GM12872 (cell line): ENCODE measurements around the gene LRFN2.

ENCODE experiments used
- TF ChIP-seq, protein P1 (sequence below): IDR thresholded peaks from 3 replicates; pipeline ENCODE4 v1.5.1; 2011; ENCODE audit warnings: low read depth, mild to moderate bottlenecking, low read length, moderate library complexity; ENCODE audit not compliant: insufficient read depth

LRFN2 gene

DNA sequence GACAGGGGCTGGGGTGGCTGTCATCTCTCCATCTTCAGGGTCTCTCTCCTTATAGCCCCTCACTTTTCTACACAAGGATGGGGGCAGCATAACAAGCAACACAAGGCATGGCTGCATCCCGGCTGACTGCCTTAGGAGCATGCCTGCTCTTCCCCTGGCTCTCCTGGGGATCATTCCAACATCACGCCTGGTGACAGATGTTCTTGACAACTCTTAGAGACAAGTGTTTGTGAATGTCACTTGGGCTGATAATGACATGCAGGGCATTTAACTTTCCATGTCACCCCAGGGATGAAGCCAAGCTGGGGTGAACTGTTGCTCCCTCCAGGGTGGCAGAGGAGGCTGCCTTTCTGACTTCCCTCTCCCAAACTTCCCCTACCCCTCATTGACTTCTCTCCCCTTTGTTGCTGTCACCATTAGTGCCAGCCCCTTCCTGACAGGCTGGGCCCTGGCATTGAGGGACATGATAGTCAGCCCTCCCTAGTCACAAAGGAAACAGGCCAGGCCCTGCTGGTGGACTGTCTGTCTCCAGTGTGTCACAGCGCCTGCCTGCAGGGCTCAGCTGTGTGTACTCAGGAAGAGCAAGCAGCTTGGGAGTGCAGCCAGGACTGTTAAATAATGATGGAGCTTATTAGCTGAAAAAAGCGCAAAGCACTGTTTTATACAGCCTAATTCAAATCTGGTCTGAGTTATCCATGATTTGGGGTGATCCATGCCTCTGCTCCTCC is 161.8 kb downstream of the LRFN2 start:
- TF ChIP-seq, protein P1, sequence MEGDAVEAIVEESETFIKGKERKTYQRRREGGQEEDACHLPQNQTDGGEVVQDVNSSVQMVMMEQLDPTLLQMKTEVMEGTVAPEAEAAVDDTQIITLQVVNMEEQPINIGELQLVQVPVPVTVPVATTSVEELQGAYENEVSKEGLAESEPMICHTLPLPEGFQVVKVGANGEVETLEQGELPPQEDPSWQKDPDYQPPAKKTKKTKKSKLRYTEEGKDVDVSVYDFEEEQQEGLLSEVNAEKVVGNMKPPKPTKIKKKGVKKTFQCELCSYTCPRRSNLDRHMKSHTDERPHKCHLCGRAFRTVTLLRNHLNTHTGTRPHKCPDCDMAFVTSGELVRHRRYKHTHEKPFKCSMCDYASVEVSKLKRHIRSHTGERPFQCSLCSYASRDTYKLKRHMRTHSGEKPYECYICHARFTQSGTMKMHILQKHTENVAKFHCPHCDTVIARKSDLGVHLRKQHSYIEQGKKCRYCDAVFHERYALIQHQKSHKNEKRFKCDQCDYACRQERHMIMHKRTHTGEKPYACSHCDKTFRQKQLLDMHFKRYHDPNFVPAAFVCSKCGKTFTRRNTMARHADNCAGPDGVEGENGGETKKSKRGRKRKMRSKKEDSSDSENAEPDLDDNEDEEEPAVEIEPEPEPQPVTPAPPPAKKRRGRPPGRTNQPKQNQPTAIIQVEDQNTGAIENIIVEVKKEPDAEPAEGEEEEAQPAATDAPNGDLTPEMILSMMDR, result no peak

DNA sequence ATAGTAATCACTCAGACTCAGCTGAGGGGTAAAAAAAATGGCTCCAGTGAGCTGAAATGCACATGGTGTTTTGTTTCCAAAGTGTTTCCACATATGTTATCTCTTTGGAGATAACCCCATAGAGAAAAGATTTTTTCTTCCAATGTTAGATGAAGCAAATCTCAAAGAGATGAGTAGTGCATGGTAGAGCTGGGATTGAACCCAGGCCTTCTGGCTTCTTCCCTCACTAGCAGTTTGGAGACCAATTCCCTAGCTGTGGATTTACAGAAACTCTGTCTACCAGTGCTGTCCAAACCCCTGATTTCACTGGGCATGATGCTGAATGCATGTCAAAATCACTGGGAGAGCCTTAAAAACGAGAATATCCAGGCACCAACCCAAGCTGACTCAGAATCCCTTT is 165.1 kb downstream of the LRFN2 start:
- TF ChIP-seq, protein P1, result no peak

DNA sequence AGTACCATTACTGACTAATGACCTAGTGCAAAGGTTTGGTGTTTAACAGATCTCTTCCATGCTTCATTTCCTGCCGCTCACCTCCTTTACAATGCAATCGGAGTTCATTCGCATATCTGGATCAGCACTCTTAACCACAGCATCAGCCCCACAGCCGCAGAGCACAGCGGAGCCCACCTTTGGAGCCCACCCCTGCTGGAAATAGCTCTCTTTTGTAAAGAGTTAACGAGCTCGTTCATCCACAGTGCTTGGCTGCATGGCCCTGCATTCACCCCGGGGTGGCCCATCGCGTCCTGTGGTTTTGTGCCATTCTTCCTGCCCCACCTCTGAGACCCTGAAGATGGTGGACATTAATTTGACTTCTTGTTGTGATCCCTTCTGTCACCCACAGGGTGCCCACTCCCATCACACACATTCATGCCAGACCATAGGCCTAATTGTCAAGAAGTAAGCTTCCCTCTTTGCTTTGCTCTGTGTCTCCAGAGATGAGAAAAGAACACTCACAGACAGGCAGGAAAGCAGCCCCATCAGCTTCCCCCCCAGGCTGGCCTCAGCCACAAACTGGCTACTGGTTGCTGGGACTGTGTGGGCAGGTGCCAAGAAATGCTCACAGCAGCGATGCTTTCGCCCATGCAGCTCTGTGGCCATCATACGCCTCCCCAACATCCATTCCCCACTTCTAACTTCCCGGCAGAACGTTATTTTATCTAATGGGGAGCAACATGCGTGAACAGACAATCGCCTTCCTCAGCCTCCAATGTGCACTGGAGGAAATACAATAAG is 167.0 kb downstream of the LRFN2 start:
- TF ChIP-seq, protein P1, result no peak

DNA sequence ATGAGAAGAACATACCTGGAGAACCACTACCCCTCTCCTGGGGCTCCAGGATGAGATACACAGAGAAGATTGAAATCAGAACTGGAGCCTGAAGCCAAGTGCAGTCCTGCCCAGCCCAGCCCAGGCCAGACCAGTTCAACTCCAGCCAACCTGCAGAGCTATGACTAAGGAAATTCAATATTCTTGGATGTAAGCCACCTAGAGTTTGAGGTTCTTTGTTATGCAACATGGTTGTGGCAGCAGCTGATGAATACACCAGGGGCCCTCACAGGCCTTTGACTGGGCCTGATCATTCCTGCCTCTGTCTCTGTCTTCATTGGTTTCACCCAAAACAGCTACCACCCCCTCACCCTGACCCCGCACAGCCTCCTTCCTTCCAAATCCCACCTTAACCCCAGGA is 167.8 kb downstream of the LRFN2 start:
- TF ChIP-seq, protein P1, result no peak

DNA sequence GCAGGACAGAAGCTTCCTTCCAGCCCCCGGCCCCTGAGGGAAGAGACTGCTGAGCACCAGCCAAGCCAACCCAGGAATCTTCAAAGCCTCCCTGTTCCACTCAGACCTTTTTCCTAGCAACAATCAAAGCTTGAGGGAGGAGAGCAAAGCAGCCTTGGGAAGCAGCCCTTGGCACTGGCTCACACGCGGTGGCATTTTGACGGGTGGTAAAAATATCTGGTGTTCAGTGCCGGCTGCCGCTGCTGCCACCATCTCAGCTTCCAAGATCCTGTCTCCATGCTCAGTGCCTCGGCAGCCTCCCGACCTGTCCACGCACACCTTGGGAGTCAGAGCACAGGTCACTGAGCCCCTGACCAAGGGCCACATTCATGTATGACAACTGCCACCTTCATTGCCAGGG is 170.1 kb downstream of the LRFN2 start:
- TF ChIP-seq, protein P1, result no peak

DNA sequence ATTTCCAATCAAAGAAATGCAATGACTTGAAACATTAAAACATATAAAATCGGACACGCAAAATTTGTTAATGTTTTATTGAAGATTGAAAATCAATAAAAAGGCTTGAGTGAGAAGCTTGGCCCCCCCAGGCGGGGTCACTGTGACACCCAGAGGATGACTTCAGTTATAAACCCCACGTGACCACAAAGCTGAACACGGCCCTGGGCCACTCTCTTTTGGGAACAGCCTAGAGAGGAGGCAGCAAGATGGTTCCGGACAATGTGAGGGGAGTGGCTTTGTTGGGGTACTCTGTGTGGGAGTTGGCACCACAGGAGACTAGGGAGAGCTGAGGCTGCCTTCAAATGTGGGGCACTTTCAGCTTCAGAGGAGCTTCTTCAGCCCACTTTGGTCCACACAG is 172.5 kb downstream of the LRFN2 start:
- TF ChIP-seq, protein P1, result no peak

DNA sequence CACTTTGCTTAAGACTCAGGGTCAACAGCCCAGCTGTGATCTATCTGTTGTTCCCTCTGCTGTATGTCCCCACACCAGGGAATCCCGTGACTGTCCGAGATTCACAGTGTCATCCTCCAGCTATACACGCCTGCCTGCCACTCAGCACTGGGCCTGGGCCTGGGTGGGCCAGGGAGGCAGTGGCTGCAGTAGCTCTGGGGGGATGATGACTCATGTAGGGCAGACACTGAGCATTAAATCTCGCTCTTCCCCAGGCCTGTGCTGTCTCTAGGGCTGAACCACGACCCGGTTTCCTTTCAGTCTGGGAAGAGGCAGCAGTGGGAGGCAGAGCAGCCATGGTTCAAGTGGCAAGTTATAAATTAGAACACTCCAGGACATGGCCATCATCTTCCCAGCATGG is 173.9 kb downstream of the LRFN2 start:
- TF ChIP-seq, protein P1, result no peak
